NCI-H2171 treated with DMSO at 0.1 percent for 48 hours (cell line): ENCODE measurements around the gene MIDN.
"Not testable (repeated sequence)": the region's sequence is repeated elsewhere in the genome, so short reads cannot be mapped to it uniquely, and the experiment has no call there.

Experiments used
- DNase-seq: peaks from one replicate; lab custom pipeline; 2025; lab: John Stamatoyannopoulos, UW

The MIDN gene

GRCh38 chr19:1246265-1247087, 1.9 kb upstream of the MIDN start:
- DNase-seq: not testable (repeated sequence)

- DNase-seq: no peak
These were observed 640 bp upstream of the MIDN start for GRCh38 chr19:1247748-1248138.

GRCh38 chr19:1248786-1249297, 459 bp downstream of the MIDN start:
- DNase-seq: peak; percentile 48

GRCh38 chr19:1249298-1249989, 1.1 kb downstream of the MIDN start:
- peak; percentile 94 for DNase-seq

GRCh38 chr19:1249990-1250436, 1.6 kb downstream of the MIDN start:
- DNase-seq: no peak

- peak; percentile 48 for DNase-seq
These were observed 2.3 kb downstream of the MIDN start for GRCh38 chr19:1250437-1251260.

GRCh38 chr19:1251330-1252220, 3.2 kb downstream of the MIDN start:
- peak; percentile 47 for DNase-seq

GRCh38 chr19:1252221-1252820, 3.9 kb downstream of the MIDN start:
- DNase-seq: no peak

- peak; percentile 88 for DNase-seq
These were observed 4.6 kb downstream of the MIDN start for GRCh38 chr19:1252821-1253513.

- DNase-seq: no peak
These were observed 5.2 kb downstream of the MIDN start for GRCh38 chr19:1253514-1254080.

GRCh38 chr19:1254081-1254527, 5.7 kb downstream of the MIDN start:
- no peak for DNase-seq

GRCh38 chr19:1254530-1255185, 6.3 kb downstream of the MIDN start:
- no peak for DNase-seq

- no peak for DNase-seq
These were observed 7.1 kb downstream of the MIDN start for GRCh38 chr19:1255186-1256161.

GRCh38 chr19:1256646-1257474, 8.5 kb downstream of the MIDN start:
- DNase-seq: no peak

GRCh38 chr19:1257475-1258162, 9.2 kb downstream of the MIDN start:
- DNase-seq: no peak

GRCh38 chr19:1258163-1258492, 9.7 kb downstream of the MIDN start:
- DNase-seq: no peak
